Stimulated activated CD4-positive, alpha-beta T cell treated with anti-CD3 and anti-CD28 coated beads, TNF-alpha, amount 100 ng/mL, for 48 hours (primary cell): ENCODE data around the gene LMX1B.
A peak's percentile ranks its signal among the peaks of the same experiment; 100 is the strongest.

Source experiments
- DNase-seq, 3 donors: peaks; one replicate each; pipeline ENCODE4 v3.0.0-alpha.2; 2020; ENCODE audit warnings: low read depth in 3 of 3

Gene LMX1B

DNA sequence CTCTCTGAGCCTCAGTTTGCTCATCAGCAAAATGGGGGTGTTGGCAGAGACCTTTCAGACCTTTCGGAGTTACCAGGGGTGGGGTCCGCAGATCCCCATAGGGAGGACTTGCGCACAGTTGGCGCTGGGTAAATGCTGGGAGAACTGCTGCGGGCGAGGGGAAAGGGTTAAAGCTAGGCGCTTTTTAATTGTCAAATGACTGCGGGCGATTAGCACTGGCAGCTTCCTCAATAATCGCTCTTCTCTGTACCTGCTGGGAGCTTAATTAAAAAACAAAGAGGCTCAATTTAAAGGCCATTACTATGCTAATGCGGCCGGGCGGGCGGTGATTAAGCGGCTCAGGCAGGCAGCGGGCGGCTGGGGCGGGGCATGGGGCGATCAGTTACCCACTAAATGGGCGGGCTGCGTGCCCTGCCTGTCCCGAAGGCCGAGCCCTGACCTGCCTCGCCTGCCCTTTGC is 63.0 kb downstream of the LMX1B start:
- DNase-seq = no peak

DNA sequence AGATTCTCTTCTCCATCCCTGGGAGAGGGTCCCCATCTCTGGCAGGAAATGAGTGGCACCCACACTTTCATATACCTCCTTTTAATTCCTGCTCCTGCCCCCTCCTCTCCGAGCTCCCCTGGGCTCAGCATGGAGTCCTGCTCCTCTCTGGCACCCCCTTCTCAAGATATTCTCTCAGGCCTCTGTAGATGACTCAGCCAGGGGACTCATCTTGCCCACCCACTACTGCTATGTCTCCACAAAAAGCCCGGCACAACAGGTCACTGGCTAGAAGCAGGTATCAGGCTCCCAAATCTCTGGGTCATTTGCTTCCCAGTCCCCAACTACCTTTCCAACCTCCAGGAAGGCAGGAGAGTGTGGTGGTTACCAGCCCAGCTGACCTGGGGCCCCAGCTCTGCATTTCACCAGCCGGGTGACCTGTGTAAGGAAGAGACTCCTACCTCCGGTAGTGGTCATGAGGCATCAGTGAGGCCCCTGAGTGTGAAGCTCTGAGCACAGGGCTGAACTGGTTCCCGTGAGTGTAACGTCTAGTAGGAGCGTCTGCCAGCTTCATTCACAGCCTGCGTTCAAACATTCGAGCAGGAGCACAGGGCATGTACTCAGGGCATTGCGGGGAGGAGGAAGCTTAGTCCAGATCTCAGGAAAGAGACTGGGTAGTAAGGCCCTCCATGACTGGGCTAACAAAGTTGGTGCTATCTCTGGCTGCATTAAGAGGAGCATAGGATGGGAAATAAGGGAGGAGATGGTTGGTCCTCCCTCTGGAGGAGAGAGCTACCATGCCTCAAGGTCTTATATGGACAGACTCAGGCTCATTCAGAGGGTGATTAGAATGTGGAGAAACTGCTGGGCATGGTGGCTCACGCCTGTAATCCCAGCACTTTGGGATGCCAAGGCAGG is 63.7 kb downstream of the LMX1B start:
- DNase-seq = no peak

DNA sequence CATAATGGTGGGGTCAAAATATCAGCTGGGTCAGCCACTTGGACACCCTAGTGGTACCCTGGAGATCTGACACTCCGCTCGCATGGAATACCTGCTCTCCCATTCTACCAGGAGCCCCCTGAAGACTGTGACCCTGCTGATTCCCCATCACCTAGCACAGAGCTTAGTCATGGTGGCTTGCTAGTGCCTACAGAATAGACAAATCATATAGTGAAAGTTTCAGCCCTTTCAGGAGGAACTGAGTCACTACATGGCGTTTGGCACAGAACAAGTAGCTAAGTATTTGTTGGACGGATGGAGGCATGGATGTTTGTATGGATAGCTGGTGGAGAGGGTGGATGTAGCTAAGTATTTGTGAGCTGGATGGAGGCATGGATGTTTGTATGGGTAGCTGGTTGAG is 65.3 kb downstream of the LMX1B start:
- DNase-seq = no peak

DNA sequence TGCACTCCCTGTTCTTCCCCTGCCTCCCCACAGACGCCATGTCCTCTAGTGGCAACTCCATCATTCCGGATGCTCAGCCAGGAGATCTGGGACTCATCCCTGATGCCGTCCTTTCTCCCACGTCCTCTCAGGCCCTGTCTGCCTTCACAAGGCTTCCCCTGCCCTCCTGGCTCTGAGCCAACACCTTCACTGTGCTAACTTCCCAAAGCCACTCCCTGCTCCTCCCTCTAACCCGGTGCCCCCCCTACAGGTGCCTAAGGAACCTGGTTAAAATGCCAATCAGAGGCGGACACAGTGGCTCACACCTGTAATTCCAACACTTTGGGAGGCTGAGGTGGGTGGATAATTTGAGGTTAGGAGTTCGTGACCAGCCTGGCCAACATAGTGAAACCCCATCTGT is 67.6 kb downstream of the LMX1B start:
- DNase-seq = no peak

DNA sequence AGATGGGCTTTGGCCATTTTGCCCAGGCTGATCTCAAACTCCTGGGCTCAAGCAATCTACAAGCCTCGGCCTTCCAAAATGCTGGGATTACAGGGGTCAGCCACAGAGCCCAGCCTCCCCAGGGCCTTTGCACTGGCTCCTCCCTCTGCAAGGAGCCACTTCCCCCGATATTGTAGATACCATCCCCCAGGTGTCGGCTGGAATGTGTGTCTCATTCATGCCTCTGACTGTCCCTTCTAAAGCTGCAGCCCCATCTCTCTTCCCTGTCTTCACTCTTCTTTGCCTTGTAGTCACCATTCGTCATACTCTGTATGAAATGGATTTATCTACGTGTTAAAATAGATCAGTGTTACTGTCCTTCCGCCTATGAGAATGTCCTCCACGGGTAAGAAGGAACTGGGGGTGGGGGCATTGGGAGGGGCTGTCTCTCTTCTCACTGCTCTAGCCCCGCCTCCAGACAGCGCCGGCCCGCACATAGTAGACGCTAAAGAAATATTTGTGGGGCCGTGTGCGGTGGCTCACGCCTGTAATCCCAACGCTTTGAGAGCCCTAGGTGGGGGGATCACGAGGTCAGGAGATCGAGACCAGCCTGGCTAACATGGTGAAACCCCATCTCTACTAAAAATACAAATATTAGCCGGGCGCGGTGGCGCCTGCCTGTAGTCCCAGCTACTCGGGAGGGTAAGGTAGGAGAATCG is 68.5 kb downstream of the LMX1B start:
- no peak for DNase-seq

DNA sequence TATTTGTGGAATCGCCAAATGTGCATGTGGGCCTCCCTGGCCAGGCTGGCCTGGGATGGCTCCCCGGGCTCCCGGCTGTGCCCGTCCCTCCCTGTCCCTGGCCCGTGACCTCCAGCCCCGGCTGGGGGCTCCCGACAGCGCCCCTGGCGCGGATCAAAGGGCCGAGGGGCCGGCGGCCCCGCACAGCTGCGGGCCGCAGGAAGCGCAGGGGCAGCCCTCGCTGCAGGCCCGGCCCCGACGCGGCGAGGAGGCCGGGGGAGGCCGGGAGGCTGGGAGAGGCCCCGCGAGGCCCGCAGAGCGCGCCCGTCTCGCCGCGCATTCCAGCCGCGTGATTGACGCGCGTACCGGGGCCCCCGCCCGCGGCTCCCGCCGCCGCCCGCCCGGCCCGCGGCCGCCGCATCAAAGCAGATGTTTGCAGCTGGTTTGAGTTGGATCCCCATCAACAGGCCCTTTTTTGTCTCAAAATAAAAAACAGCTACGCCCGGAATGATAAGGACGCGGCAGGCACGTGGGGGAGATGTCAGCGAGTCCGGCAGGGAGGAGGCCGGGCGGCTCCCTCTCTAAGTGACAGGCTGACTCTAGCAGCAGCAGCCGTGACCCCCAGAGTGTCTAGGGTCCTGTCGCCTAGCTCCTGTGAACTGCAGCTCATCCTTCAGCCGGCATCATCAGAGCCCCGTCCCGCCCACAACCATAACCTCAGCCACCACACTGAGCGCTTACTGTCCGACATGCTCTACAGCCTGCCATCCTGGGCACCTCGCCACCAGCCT is 69.4 kb downstream of the LMX1B start:
- DNase-seq = no peak

DNA sequence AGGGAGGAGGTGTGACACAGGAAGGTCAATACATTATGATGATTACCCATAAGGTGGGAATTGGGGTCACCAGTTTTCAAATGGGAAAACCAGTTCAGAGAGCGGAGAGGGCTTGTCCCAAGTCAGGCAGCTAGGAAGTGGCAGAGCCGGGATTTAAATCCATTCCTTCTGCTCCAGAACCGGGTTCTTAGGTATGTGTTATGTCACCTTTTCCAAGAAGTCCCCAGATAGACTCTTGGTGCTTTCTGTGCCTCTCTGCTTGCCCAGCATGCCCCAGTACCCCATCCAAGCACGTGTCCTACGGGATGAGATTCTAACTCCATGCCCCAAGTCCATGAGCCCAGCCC is 69.9 kb downstream of the LMX1B start:
- DNase-seq = no peak

DNA sequence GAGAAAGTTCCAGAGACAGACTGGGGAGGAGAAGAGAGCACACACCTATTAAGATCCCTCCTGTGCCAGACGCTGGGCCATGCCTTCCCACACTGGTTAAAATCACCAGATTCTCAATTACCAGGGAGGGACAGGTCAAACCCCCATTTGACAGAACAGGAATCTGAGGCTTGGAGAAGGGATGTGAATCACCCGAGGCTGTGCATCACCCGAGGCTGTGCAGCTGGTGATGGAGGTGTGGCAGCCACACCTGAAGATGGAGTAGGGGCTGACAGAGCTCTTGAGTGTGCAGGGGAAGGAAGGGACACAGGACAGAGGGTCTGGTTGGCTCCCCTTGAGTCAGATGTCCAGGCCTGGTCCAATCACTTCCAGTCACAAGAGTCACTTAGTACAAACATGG is 70.6 kb downstream of the LMX1B start:
- DNase-seq = no peak

DNA sequence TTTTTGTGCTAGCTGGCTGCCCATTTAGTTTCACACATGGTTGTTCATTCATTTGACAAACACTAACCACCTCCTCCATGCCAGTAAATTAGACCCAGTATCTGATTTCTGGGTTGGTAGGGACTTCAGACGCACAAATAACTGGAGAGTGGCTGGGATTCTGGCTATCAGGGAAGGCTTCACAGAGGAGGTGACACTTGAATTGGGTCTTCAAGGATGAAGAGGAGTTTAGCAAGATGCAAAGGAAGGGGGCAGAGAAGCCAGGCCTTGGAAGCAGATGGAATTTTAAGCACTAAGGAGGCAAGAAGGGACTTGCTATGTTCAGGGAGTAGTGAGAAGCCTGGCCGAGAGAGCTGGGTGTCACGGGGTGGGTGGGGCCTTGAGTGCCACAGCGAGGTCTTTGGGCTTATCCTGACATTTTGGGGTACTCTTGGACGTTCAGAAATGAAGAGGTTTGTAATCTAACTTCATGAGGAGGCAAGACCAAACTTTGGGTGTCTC is 71.3 kb downstream of the LMX1B start:
- DNase-seq = no peak

DNA sequence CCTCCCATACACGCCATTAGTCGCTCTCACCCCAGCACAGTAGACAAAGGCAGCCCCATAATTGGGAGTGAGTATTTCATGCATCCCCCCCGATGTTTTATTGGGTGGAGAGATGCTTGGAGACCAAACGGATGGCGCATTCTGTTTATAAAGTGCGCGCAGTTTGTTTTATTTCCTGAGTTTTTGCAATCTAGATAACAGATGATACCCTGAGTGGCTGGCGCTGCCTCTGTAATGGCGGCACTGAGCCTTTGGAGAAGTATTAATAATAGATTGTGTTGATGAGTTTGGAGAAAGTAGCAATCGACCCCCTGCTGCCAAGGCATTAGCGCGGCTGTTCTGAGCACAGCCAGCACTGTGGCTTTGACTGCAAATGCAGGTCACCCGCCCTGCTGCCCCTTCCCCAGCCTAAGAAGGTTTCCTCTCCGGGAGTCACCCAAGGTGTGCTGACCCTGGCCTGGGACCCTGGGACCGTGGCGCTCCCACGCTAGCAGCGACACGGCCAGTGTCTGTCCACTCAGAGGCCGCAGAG is 74.3 kb downstream of the LMX1B start:
- DNase-seq = no peak

DNA sequence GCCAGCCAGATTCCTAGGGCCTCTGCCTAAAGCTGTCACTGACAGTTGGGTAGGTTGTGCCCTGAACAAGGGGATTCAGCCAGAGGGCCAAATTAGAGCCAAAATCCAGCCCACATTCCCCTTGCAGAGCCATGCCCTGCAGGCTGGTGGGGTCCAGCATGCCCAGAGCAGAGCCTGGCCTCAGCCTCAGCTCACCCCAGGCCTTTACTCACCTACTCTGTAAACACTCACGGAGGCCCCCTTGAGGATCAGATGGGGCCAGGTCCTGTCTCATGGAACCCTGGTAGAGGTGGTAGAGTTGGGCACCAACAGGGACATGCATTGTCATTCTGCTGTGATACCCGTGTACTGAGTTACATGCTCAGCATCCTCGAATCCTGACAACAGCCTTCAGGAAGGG is 74.9 kb downstream of the LMX1B start:
- DNase-seq = no peak

DNA sequence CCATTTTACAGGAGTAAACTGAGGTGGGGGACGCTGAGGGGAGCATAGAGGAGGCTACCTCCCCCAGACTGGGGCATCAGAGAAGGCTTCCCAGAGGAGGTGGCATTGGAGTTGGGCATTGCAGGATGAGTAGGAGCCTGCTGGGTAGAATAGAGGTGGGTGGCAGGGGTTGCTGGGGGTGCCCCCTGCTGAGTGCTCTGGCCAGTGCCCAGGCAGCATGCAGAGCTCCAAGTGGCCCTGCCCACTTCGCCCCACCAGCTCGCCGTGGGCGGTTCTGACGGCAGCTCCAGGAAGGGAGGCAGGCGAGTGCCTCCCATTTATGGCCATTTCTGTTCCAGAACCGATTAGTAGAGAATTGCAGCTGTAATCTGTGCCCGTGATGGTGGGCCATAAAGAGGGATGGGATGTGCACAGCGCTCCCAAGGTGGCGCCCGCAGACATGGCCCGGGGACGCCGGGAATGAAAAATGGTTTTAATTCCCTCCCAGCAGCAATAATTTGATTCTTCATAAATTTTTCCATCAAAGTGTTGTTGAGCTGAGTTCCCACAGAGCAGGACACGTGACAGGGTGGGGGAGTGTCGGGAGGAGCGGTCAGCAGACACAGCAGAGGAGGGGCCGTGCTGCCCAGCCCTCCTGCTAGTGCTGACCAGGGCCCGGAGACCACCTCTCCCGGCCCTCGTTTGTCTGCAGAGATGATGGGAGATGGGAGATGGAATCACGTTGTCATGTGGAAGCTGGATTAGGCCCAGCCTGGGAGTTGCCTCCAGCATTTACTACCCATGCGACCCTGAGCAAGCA is 75.5 kb downstream of the LMX1B start:
- DNase-seq = no peak

DNA sequence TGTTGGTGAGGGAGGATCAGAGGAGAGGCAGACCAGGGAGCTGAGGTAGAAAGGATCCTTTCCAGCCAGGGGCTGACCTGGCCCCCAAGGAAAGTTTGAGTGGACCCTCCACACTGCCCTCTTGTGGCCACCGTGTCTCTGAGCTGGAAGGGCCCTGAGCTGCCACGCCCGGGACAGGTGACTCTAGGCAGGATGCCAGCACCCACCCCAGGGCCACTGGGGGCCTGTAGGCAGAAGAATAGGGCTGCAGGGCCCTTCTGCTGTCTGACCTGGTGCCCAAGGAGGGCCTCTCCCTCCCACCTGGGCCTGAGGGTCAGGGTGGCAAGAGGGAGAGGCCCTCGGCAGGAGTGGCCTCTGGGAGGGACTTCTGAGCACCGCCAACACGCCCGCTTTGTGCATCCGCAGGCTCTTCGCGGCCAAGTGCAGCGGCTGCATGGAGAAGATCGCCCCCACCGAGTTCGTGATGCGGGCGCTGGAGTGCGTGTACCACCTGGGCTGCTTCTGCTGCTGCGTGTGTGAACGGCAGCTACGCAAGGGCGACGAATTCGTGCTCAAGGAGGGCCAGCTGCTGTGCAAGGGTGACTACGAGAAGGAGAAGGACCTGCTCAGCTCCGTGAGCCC is 76.8 kb downstream of the LMX1B start:
- peak; percentile 25 to 56 (median 31) for DNase-seq

DNA sequence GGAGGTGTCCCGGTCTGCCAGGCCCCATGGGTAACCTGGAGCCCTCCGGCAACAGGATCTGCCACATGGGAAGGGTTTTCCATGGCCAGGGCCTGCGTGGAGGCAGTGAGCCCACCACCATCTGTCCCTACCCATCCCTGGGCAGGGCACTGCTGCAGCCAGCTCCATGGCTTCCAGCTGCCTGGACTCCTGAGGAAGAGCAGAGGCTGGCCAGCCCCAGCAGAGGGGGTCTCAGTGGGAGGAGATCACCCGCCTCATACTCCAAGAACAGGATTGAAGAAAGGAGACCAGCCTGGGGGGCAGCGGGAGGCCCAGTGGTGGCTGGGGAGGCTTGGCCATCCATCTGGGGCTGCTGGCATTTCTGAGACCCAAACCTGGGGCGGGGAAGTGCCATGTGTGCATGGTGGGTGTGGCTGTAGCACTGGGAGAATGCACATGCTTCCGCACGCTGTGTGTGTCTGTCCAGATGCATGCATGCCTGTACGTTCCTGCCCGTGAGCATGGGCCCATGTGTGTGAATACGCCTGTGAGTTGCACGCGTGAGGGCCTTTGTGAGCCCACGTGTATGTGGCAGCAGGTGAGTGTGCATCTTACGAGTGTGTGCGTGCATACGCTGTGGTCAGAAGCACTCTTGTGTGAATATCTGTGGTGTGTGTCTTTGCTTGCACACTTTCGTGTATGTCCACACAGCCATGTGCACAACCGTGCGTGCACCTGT is 78.5 kb downstream of the LMX1B start:
- no peak for DNase-seq

DNA sequence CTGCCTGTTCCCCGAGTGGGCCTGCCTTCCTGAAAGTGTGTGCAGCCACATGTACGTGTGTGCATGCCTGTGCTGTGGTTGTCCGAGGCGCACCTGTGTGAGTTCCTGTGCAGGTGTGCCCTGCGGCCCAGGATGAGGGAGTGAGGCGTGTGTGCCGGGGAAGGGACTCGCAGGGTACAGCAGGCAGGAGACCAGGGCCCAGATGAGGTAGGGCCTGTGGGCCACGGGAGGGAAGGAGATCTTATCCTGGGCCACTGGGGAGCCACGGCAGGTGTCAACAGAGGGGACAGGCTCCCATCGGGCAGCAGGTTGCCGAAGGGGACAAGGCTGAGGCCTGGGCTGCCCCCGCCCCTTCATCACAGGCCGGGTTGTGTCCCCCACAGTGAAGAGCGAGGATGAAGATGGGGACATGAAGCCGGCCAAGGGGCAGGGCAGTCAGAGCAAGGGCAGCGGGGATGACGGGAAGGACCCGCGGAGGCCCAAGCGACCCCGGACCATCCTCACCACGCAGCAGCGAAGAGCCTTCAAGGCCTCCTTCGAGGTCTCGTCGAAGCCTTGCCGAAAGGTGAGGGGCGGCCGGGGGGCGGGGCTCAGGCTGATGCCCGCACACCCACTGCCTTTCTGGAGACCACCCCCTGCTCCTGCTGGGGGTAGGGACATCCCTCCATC is 79.2 kb downstream of the LMX1B start:
- no peak for DNase-seq

DNA sequence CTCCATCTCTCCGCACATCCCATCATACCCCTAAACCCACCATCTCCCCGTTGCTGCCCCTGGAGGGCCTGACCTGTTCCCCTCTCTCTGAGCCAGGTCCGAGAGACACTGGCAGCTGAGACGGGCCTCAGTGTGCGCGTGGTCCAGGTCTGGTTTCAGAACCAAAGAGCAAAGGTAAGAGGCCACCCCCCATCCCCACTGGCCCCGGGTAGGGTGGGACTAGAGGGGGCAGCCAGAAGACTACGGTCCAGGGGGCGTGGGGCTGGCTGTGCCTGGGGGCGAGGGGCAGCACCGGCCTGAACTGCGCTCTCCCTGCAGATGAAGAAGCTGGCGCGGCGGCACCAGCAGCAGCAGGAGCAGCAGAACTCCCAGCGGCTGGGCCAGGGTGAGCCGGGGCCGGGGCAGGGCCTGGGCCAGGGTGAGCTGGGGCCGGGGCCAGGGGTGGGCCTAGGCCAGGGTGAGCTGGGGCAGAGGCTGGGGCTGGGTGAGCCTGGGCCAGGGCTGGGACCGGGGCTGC is 79.8 kb downstream of the LMX1B start:
- no peak for DNase-seq

DNA sequence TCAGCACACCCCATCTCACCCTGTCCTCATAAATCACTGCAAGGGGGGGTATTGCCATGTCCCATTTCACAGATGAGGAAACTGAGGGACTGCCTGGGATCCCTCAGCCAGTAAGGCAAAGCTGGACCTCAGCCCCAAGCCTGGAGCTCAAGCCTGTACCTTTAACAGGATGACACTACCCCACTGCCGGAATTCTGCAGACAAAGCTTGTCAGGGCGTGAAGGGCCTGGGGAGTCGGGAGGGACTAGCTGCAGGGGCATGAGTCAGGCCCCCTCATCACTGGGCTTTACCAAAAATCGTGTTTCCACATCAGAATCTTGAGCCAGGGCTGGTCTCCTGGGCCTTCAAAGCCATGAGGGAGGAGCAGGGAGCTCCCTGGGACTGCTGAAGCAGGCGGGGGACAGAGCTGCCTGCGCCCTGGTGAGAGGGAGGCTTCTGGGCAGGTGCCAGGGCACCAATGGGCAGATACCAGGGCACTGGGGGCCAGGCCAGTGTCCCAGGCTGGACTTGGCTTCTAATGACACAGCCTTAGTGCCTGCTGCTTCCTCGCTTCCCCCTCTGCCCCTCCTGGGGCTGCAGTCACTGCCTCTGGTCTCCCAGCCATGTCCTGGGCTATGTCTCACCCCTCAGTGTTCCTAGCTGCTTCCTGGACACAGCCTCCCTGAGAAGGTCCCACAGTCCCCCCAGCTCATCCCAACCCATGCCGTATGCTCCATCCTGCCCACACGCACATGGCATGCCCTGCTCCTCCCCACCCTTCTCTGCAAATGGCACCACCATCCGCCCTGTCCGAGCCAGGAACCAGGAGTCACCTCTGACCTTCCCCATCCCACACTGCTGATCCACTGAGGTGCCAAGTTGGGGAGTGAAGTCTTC is 80.7 kb downstream of the LMX1B start:
- DNase-seq = no peak

DNA sequence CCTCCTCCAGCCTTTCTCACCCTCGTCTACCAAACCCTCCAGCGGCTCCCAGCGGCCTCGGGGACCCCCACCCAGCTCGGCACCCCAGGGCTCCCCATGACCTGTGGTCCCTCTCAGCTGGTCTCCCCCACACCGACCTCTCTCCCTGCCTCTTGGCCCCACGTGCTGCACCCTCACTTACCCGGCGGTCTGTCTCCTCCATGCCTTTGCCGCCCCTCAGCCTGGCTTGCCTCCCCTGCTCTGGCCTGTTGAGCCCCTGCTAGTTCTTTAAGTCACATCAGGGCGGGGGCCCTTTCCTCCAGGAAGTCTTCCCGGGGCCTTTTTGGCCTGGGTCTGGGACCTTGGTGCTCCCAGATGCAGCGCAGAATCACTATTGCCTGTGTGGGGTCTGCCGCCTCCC is 81.5 kb downstream of the LMX1B start:
- DNase-seq = no peak
